Hematopoietic multipotent progenitor cell treated with erythropoietin and hydrocortisone succinate and interleukin-3 and kit ligand, for 8 days (in vitro differentiated cells): ENCODE results near the gene WDR37.

ENCODE experiments used
- DNase-seq: peaks from one replicate; pipeline ENCODE4 v3.0.0-alpha.2; 2015

The WDR37 gene

GRCh38 chr10:1130995-1131790, 75.0 kb downstream of the WDR37 start:
- DNase-seq: no peak

- no peak for DNase-seq
Observed at GRCh38 chr10:1132584-1132983, 76.4 kb downstream of the WDR37 start.

- DNase-seq: no peak
Observed at GRCh38 chr10:1133495-1134045, 77.4 kb downstream of the WDR37 start.

- DNase-seq: no peak
Observed at GRCh38 chr10:1134156-1134555, 78.0 kb downstream of the WDR37 start.

GRCh38 chr10:1136268-1136667, 80.1 kb downstream of the WDR37 start:
- DNase-seq: no peak

GRCh38 chr10:1137499-1138163, 81.4 kb downstream of the WDR37 start:
- no peak for DNase-seq

- no peak for DNase-seq
Observed at GRCh38 chr10:1138529-1138928, 82.3 kb downstream of the WDR37 start.

- no peak for DNase-seq
Observed at GRCh38 chr10:1141261-1141660, 85.1 kb downstream of the WDR37 start.

- no peak for DNase-seq
Observed at GRCh38 chr10:1141701-1142100, 85.5 kb downstream of the WDR37 start.

DNA sequence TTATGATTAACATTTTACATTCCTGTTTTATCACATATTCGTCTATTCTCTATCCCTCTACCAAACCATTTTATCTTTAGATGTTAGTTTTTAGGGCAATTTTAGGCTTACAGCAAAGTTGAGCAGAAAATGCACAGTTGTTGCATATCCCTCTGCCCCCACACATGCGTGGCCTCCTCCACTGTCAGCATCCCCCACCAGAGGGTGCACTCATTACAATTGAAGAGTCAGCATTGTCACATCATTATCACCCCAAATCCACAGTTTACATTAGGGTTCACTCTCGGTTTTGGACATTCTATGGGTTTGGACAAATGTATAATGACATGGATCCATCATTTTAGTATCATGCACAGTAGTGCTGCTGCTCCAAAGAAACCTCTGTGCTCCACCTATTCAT, 86.4 kb downstream of the WDR37 start:
- DNase-seq: peak; percentile 20

DNA sequence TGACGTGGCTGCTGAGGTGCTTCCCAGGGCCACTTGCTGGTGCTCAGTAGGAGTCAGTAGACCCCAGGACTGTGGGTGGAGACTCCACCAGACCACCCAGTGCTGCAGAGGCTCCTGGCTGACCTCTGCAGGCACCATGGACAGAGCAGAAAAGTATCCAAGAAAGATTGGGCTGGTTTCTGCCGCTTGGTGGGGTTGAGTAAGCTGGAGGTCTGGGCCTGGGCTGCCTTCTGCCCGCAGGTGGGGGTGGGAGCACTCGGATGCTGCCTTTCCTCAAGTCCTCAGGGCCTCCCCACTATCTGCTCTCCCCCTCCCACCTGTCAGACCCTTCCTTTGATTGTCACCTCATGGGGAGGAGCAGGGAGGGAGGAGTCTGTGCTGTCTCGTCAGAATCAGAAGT, 91.6 kb downstream of the WDR37 start:
- DNase-seq: no peak

GRCh38 chr10:1148855-1149605, 92.8 kb downstream of the WDR37 start:
- no peak for DNase-seq

DNA sequence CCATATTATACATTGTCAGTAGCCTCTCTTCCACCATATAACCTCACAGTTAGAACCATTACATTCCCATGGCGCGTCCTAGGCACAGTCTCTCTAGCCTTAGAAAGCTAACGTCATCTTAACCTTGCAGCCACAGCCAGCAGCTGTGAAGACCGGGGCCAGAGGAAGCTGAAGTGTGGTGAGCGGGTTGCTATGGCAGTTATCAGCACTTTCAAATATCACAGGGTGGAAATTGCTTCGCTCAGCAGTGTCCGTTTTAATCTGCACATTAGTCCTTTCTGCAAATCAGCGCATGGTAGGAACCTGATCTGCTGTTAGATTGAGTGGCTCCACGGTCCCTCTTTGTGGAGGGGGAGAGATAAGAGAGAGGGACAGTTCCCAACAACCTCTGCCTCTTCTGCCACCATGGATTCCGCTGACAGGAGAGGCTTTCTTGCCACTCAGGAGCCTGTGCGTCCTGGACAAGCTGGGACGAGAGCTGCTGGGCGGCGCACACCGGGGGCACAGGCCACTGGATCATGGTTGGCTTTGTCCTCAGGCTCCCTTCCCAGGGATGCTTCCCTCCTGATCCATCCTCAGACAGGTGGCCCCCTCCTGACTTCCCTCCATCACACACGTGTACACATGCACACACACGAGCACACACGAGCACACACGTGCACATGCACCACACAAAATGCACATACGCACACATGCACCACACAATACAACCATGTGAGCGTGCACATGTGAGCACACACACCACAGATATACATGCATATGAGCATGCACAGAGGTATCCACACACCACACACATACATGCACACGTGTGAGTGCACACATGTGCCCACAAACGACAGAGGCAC, 93.8 kb downstream of the WDR37 start:
- DNase-seq: peak; percentile 71

GRCh38 chr10:1150638-1150955, 94.4 kb downstream of the WDR37 start:
- DNase-seq: no peak

DNA sequence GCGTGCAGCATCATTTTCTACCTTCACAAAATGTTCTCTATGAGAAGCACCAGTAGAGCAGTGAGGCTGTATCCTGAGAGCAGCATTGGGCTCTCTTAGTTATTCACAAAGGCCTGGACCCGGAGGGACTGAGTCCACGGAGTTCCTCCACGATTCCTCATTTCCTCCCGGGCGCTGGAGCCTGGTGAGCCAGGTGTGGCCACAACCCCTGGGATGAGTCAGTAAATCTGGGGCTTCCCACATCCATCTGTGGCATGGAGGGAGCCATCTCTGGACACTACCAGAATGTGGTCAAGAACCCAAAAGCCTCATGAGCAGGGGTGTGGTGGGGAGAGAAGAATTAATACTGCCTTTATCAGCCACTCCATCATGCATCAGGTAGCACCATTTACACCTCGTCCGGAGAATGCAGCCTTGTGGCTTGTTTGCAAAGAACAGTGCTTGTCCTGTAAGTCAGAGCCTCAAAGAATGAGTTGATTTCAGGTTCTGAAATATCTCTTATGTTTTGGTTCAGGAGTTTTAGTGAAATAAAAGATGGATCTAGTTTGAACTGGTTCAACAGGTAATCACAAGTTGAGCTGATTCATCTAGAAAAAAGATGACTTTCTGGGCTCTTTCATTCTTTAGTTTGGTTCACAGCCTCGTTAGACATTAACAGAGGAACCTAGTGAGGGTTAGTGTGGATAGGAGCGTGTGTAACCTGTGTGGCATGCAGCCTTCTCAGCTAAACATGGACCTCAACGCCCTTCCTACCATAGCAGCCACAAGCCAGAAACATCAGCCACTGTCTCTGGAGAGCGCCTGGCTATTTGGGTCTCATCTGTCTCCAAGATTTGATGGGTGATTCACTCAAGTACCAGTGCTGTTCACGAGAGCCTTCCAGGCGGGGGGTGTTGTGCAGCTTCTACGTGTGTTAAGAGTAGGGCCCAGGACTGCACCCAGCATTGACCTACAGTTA, 95.2 kb downstream of the WDR37 start:
- no peak for DNase-seq

DNA sequence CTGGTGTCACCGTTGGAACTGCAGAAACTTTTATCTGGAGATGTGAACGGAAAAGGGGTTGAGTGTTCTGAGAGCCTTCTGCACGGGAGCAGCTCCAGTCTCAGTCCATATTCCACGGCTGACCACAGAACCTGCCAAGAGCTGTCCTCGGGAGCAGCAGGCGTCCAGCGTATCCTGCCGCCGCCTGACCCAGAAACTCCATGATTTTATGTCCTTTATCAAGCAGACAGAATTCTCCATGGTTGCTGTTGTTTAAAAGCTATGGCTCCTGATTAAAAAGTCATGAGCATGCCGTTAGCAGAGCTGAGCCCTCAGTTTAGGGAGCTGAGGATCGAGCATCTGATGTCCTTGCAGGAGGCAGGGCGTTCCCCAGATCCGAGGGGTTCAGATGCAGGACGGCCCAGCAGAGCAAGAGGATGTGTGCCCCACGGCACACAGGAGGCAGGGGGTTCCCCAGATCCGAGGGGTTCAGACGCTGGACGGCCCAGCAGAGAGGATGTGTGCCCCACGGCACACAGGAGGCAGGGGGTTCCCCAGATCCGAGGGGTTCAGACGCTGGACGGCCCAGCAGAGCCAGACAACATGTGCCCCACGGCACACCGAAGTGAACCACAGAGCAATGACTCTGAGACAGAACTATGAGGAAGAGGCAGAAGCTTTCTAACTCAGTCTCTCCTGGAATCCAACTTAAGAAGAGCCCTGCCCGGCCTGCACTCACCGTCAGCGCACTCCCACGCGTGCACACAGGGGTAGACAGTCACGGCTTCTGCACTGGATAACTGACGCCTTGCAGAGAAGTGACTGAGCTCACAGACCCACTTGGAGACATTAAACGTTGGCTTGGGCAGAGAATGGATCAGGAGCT, 96.4 kb downstream of the WDR37 start:
- DNase-seq: no peak

DNA sequence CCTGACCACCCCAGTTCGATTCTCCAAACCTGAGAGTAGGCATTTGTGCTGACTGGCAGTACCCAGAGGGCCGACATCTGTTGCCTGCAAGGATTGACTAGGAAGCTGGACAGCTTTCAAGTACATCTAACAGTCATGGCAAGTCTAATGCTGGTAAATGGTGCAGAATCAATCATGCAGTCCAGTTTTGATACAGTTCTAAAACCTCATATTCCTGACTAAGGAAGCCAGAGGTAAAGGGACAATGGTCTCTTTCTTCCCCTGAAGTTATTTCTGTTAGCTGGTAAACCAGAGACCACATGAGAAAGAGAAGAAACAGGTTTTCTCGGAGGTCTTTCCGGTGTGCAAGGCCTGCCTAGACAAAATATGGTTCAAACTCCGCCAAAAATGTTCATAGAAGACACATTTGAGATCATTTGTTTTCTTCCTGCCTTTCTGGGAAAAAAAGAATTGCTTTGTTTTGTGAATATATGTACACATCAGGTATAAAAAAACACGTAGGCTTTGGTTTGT, 97.1 kb downstream of the WDR37 start:
- DNase-seq: no peak

- no peak for DNase-seq
Observed at GRCh38 chr10:1153805-1154351, 97.7 kb downstream of the WDR37 start.

DNA sequence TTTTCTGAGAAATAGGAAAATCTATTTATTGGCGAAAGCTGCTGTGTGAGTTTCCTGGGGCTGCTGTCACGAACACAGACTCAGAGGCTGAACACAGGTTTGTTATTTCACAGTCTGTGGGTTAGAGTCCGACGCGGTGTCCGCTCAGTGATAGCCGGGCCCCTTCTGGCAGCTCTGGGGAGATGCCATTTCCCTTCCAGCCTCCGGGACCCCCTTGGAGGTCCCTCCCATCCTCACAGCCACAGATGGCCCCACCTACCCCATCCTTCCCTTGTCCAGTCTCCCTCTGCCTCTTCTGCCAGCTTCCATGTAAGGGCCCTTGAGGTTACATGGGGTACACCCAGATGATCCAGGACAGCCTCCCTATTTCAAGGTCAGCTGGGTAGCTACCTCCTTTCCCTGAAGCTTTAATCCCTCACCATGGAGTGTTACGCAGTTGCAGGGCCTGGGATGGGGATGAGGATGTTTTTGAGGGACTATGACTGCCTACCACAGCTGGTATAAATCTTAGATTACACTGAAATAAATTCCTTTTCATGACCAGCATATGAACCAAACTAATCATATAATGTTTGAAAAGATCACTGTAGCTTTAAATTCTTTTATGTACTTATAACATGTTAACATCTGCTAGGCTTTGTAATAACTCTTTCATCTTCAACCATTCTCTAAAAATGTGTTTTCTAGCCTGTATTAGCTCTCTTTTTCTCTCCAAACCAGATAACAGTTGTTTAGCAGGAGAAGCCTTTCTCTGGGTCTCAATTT, 98.5 kb downstream of the WDR37 start:
- no peak for DNase-seq
